GM12872 (cell line): ENCODE data around the gene KCND2.

ENCODE experiments used
- CTCF ChIP-seq: IDR thresholded peaks from 3 replicates; pipeline ENCODE4 v1.5.1; 2011; ENCODE audit warnings: low read depth, mild to moderate bottlenecking, low read length, moderate library complexity; ENCODE audit not compliant: insufficient read depth

KCND2 gene

GRCh38 chr7:120783721-120784120 lies 510.7 kb downstream of the KCND2 start:
- no peak for TF ChIP-seq CTCF

GRCh38 chr7:120785095-120785494 lies 512.1 kb downstream of the KCND2 start:
- no peak for TF ChIP-seq CTCF

DNA sequence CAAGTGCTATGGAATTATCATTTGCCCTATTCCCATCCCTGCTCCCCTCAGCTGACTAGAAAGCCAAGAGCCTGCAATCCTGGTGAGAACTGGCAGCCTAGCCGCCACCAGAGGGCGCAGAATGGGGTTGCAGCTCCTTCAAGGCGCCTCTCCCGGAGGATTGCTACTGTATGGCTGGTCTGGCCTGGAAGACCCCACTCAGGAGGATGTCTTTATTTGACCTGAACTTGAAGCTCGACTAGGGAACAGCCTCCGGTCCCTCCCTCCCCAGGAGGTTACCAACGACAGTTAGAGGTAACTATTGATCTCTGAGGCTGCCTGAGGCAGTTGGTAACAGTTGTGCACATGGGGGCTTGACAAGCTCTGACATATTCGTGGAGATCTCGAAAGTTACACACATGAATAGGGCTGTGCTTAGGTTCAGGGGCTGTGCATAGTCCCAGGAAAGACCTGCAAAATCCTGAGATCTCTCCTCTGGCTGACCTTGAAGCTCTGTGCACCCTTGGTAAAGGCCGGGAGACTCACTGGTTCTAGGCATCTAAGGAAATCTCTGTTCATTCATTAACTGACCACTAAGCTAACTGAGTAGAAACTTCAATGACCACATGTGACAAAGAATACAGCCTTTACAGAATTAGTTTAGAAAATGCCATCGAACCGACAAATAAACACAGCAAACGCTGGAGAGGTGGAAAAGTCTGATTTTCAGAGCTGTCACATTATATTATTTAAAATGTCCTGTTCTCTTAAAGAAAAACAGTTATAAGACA lies 519.3 kb downstream of the KCND2 start:
- peak; percentile 97 for TF ChIP-seq CTCF

DNA sequence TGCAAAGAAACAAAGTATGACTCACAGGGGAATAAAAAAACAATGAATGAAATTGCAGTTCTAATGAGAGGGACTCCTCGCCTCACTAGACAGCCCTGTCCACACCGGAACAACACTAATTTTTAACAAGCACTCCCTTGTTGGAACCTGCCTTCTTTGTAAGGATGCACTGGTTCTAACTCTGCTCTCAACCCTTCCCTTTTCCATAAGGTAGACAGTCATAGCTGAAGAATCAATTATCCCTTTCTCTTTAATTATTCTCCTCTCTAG lies 519.8 kb downstream of the KCND2 start:
- TF ChIP-seq CTCF = no peak

DNA sequence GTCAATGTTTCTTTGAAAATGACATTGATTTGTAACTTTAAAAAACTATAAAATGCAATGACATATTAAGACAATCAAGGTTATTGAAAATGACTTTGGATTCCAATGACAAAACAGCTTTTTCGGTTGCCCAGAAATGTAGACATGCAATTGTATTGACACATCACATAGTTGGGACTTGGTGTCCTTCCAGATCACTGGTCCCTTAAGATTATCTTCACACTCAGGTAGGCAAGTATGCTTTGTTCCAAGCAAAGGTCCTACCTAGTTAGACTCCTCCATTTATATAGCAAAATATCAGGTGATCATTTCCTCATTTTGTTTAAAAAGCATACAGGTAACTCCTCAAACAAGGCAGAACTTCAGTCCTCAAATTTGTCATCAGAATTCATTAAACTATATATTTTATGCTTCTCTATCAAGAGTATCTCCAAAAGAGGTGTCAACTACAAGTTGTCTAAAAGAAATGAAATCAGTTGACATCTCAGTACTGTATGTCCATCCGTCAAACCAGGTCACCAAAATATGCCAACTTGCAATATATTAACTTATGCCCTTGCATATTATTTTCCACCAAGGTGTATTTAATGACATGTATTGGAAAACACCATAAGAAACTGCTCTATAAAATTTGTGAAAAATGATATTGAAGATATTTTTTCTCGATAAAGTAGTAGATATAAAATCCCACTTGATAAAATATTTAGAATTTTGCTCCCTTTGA lies 520.4 kb downstream of the KCND2 start:
- no peak for TF ChIP-seq CTCF

DNA sequence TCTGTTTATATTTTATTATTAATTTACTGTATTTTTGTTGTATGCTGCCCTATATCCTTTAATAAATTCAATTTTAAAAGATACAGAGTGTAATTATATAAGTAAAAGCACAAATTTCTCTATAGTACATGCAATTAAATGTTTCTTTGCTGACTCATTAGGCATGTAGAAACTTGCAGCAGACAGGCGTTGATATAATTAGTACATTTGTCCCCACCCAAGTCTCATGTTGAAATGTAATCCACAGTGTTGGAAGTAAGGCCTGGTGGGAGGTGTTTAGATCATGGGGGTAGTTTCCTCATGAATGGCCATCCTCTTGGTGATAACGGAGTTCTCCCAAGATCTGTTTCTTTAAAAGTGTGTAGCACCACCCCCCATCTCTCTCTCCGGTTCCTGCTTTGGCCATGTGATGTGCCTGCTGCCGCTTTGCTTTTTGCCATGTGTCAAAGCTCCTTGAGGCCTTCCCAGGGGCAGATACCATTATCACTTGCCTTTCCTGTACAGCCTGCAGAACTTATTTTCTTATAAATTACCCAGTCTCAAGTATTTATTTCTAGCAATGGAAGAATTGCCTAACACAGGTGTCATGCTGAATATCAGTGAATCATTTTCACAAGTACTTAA lies 521.2 kb downstream of the KCND2 start:
- no peak for TF ChIP-seq CTCF

DNA sequence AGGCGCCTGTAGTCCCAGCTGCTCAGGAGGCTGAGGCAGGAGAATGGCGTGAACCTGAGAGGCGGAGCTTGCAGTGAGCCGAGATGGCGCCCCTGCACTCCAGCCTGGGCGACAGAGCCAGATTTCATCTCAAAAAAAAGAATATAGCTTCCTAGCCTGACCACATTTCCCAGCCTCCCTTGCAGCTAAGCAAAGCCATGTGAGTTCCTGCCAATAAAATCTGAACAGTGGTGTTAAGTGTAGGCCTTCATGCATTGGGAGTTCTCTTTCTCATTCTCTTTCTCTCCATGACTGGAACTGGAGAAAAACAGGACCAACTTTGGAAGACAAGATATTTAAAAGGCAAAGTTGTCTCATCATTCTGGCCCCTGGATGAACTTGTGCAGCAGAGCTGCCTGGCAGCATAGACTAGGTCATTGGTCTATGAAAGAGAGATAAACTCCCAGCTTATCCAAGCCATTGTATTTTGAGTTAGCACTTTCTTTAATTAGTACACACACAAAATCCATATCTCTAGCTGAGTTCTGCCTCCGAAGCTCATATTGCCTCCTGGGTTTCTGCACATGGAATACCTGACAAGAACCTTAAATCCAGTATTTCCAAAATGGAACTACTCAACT lies 524.2 kb downstream of the KCND2 start:
- TF ChIP-seq CTCF = no peak
